Measurements from ENCODE around the gene ZBTB44. TPM values are rescaled to one million over a fixed set of nuclear protein-coding genes. Genes with fewer than 3 reads are reported as not detected.
"Not testable (repeated sequence)": the region's sequence is repeated elsewhere in the genome, so short reads cannot be mapped to it uniquely, and the experiment has no call there.

The ZBTB44 gene
- total RNA-seq, 1 experiment from 2014 or later: 41.2 TPM

DNA sequence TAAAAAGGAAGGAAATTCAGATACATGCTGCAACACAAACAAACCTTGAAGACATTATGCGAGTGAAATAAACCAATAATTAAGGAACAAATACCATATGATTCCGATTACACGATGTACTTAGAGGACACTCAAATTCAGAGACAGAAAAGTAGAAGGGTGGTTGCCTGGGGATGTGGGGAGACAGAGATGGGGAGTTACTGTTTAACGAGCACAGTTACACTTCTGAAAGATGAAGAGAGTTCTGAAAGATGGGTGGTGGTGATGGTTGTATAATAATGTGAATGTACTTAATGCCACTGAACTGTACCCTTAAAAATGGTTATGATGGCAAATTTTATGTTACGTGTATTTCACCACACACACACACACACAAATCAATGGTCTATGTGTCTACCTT lies 14.7 kb downstream of the ZBTB44 start:
- Histone ChIP-seq H3K9me3 (ENCODE audit: insufficient read depth, low read depth) (no peaks in the 10 kb centered on the region), H3K9me2 (ENCODE audit: insufficient read depth) (no peaks in the 10 kb centered on the region), H3K4me2 (no peak overlapping the region), H3K27ac (no peak overlapping the region), H3K79me2 (ENCODE audit: low read depth) (peaks cover 35% of the 10 kb centered on the region), H3K4me1 (replicated peaks; ENCODE audit: insufficient read depth) (no peaks in the 10 kb centered on the region), H3K36me3 (ENCODE audit: low read depth) (no peaks in the 10 kb centered on the region), H4K20me1 (ENCODE audit: insufficient read depth) (no peaks in the 10 kb centered on the region), H3K4me3 (no peak overlapping the region), H3F3A (ENCODE audit: insufficient read depth, low read depth) (no peaks in the 10 kb centered on the region), H3K27me3 (ENCODE audit: insufficient read depth, low read depth) (no peaks in the 10 kb centered on the region), H2AFZ (no peak overlapping the region)
- no peak for DNase-seq
- CTCF ChIA-PET: no interaction called here
- POLR2A ChIA-PET (ENCODE audit: unreplicated experiment): no interaction called here
- BruUV-seq (replicated peaks): no TSS peak
- no peak for TF ChIP-seq EZH2 (IDR thresholded peaks at IDR 0.05; ENCODE audit: low read depth)
- TF ChIP-seq, protein P1, sequence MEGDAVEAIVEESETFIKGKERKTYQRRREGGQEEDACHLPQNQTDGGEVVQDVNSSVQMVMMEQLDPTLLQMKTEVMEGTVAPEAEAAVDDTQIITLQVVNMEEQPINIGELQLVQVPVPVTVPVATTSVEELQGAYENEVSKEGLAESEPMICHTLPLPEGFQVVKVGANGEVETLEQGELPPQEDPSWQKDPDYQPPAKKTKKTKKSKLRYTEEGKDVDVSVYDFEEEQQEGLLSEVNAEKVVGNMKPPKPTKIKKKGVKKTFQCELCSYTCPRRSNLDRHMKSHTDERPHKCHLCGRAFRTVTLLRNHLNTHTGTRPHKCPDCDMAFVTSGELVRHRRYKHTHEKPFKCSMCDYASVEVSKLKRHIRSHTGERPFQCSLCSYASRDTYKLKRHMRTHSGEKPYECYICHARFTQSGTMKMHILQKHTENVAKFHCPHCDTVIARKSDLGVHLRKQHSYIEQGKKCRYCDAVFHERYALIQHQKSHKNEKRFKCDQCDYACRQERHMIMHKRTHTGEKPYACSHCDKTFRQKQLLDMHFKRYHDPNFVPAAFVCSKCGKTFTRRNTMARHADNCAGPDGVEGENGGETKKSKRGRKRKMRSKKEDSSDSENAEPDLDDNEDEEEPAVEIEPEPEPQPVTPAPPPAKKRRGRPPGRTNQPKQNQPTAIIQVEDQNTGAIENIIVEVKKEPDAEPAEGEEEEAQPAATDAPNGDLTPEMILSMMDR (conservative IDR thresholded peaks at IDR 0.05): no peak
- intact Hi-C loops (cut with micrococcal nuclease; ENCODE audit: unreplicated experiment): no loop called here

DNA sequence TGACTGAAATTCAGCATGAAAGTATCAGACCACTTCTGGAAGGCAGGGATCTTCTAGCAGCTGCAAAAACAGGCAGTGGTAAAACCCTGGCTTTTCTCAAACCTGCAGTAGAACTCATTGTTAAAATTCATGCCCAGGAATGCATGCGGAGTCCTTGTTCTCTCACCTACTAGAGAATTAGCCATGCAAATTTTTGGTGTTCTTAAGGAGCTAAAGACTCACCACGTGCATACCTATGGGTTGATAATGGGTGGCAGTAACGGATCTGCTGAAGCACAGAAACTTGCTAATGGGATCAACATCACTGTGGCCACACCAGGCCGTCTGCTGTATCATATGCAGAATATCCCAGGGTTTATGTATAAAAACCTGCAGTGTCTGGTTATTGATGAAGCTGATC lies 19.1 kb downstream of the ZBTB44 start:
- H2AFZ ChIP-seq: no peak overlapping the region
- H3K4me3 ChIP-seq: no peak overlapping the region
- no peaks in the 10 kb centered on the region for H3K4me1 ChIP-seq (replicated peaks; ENCODE audit: insufficient read depth)
- H3K27ac ChIP-seq: no peak overlapping the region
- H3K27me3 ChIP-seq (ENCODE audit: insufficient read depth, low read depth): no peaks in the 10 kb centered on the region
- BruUV-seq (replicated peaks): no TSS peak
- no peak for DNase-seq
- H3K9me2 ChIP-seq (ENCODE audit: insufficient read depth): no peaks in the 10 kb centered on the region
- CTCF ChIA-PET: interaction anchor here (0.6 kb wide), 1 partner anchor 532 kb away, joined by 14 read pairs; no protein-coding TSS in a partner anchor
- no peaks in the 10 kb centered on the region for H3K36me3 ChIP-seq (ENCODE audit: low read depth)
- no peaks in the 10 kb centered on the region for H3F3A ChIP-seq (ENCODE audit: insufficient read depth, low read depth)
- POLR2A ChIA-PET (ENCODE audit: unreplicated experiment): no interaction called here
- intact Hi-C loops (cut with micrococcal nuclease; ENCODE audit: unreplicated experiment): no loop called here
- TF ChIP-seq, protein P1 (conservative IDR thresholded peaks at IDR 0.05): no peak
- no peak for TF ChIP-seq EZH2 (IDR thresholded peaks at IDR 0.05; ENCODE audit: low read depth)
- H3K79me2 ChIP-seq (ENCODE audit: low read depth): peaks cover 9% of the 10 kb centered on the region; the same call in 1 of the 2 replicates
- H3K9me3 ChIP-seq (ENCODE audit: insufficient read depth, low read depth): no peaks in the 10 kb centered on the region
- no peaks in the 10 kb centered on the region for H4K20me1 ChIP-seq (ENCODE audit: insufficient read depth)
- no peak overlapping the region for H3K4me2 ChIP-seq

DNA sequence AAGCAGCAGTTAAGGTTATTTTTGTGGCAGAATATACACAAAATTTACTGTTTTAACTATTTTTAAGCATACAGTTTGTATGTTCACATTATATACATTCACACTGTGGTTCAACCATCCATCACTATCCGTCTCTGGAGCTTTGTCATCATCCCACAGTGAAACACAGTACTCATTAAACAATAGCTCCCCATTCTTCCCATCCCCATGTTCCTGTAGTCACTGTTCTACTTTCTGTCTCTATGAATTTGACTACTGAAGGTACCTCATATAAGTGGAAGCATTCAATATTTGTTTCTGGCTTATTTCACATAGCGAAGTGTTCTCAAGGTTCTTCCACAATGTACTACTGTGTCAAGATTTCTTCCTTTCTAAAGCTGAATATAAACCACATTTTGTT lies 32.6 kb downstream of the ZBTB44 start:
- Histone ChIP-seq H3K79me2 (ENCODE audit: low read depth) (peaks cover 7% of the 10 kb centered on the region; the same call in 1 of the 2 replicates), H3K4me3 (no peak overlapping the region), H3K4me2 (no peak overlapping the region), H3K36me3 (ENCODE audit: low read depth) (peaks cover 6% of the 10 kb centered on the region; the same call in 1 of the 2 replicates), H3K9me2 (ENCODE audit: insufficient read depth) (no peaks in the 10 kb centered on the region), H3K27me3 (ENCODE audit: insufficient read depth, low read depth) (no peaks in the 10 kb centered on the region), H3K4me1 (replicated peaks; ENCODE audit: insufficient read depth) (no peaks in the 10 kb centered on the region), H3K27ac (no peak overlapping the region), H3K9me3 (ENCODE audit: insufficient read depth, low read depth) (no peaks in the 10 kb centered on the region), H4K20me1 (ENCODE audit: insufficient read depth) (peaks cover 6% of the 10 kb centered on the region; the same call in 1 of the 2 replicates), H2AFZ (no peak overlapping the region), H3F3A (ENCODE audit: insufficient read depth, low read depth) (0 out of 2 replicates have a peak, but pooled peaks cover 3% of the 10 kb centered on the region)
- intact Hi-C loops (cut with micrococcal nuclease; ENCODE audit: unreplicated experiment): no loop called here
- TF ChIP-seq, protein P1 (conservative IDR thresholded peaks at IDR 0.05): no peak
- no peak for TF ChIP-seq EZH2 (IDR thresholded peaks at IDR 0.05; ENCODE audit: low read depth)
- no TSS peak for BruUV-seq (replicated peaks)
- CTCF ChIA-PET: no interaction called here
- POLR2A ChIA-PET (ENCODE audit: unreplicated experiment): no interaction called here
- DNase-seq: peak in 1 of 2 experiments; percentile 5

DNA sequence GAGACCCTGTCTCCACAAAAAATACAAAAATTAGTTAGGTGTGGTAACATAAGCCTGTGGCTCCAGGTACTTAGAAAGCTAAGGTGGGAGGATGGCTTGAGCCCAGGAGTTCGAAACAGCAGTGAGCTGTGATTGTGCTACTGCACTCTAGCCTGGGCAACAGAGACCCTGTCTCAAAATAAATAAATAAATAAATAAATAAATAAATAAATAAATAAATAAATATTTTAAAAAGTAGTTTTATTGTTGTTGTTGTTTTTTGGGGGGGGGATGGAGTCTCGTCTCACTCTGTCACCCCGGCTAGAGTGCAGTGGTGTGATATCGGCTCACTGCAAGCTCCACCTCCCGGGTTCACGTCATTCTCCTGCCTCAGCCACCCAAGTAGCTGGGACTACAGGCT lies 33.4 kb downstream of the ZBTB44 start:
- H3K4me2 ChIP-seq; BruUV-seq (replicated peaks); H3F3A ChIP-seq (ENCODE audit: insufficient read depth, low read depth); H3K27ac ChIP-seq; H4K20me1 ChIP-seq (ENCODE audit: insufficient read depth); CTCF ChIA-PET; H3K4me1 ChIP-seq (replicated peaks; ENCODE audit: insufficient read depth); H3K79me2 ChIP-seq (ENCODE audit: low read depth); H3K36me3 ChIP-seq (ENCODE audit: low read depth); H3K9me3 ChIP-seq (ENCODE audit: insufficient read depth, low read depth); POLR2A ChIA-PET (ENCODE audit: unreplicated experiment); H3K27me3 ChIP-seq (ENCODE audit: insufficient read depth, low read depth); H2AFZ ChIP-seq; H3K9me2 ChIP-seq (ENCODE audit: insufficient read depth); H3K4me3 ChIP-seq; intact Hi-C loops (cut with micrococcal nuclease; ENCODE audit: unreplicated experiment): not testable (repeated sequence)
- peak in 1 of 2 experiments; percentile 8 for DNase-seq

Data from PC-9 (cell line).